Peyer's patch (tissue), 4 donors: ENCODE results near the gene PGRMC1.

ENCODE experiments used
- POLR2A ChIP-seq, 2 donors: fragments of 450-650 bp; IDR thresholded peaks; one replicate each; pipeline ENCODE4 v1.5.1; 2017; ENCODE audit warnings: antibody characterized with exemption in 2 of 2, mild to moderate bottlenecking in 2 of 2, moderate library complexity in 2 of 2
- TF ChIP-seq, protein P1 (sequence below), 6 experiments: fragments of 450-650 bp in 4 of 6; fragments of 200-600 bp in 2 of 6; sonication (generic) in 1 of 6; IDR thresholded peaks; one replicate each; pipeline ENCODE4 v1.5.1; 2017 to 2019; ENCODE audit warnings: antibody characterized with exemption in 6 of 6, mild to moderate bottlenecking in 3 of 6, moderate library complexity in 1 of 6

- TF ChIP-seq, protein P1, sequence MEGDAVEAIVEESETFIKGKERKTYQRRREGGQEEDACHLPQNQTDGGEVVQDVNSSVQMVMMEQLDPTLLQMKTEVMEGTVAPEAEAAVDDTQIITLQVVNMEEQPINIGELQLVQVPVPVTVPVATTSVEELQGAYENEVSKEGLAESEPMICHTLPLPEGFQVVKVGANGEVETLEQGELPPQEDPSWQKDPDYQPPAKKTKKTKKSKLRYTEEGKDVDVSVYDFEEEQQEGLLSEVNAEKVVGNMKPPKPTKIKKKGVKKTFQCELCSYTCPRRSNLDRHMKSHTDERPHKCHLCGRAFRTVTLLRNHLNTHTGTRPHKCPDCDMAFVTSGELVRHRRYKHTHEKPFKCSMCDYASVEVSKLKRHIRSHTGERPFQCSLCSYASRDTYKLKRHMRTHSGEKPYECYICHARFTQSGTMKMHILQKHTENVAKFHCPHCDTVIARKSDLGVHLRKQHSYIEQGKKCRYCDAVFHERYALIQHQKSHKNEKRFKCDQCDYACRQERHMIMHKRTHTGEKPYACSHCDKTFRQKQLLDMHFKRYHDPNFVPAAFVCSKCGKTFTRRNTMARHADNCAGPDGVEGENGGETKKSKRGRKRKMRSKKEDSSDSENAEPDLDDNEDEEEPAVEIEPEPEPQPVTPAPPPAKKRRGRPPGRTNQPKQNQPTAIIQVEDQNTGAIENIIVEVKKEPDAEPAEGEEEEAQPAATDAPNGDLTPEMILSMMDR (IDR thresholded peaks at IDR 0.05), result no peak
- TF ChIP-seq POLR2A (IDR thresholded peaks at IDR 0.05), result no peak
Measured at GRCh38 chrX:119290476-119290875, 54.4 kb downstream of the PGRMC1 start.
